ENCODE results near the gene ANAPC7.
"Not testable (repeated sequence)": the region's sequence is repeated elsewhere in the genome, so short reads cannot be mapped to it uniquely, and the experiment has no call there.

The ANAPC7 gene

GRCh38 chr12:110373962-110374611 is 29.4 kb downstream of the ANAPC7 start:
- no peak for DNase-seq

GRCh38 chr12:110373425-110373824 is 30.1 kb downstream of the ANAPC7 start:
- DNase-seq: no peak

- DNase-seq: no peak
Measured at GRCh38 chr12:110373025-110373424, 30.5 kb downstream of the ANAPC7 start.

- DNase-seq: no peak
Measured at GRCh38 chr12:110372056-110372425, 31.5 kb downstream of the ANAPC7 start.

- DNase-seq: no peak
Measured at GRCh38 chr12:110371408-110372055, 32.0 kb downstream of the ANAPC7 start.

- DNase-seq: no peak
Measured at GRCh38 chr12:110370732-110371231, 32.7 kb downstream of the ANAPC7 start.

GRCh38 chr12:110369992-110370391 is 33.5 kb downstream of the ANAPC7 start:
- DNase-seq: no peak

GRCh38 chr12:110367181-110367864 is 36.2 kb downstream of the ANAPC7 start:
- DNase-seq: no peak

- no peak for DNase-seq
Measured at GRCh38 chr12:110366321-110367142, 37.0 kb downstream of the ANAPC7 start.

GRCh38 chr12:110365489-110366320 is 37.8 kb downstream of the ANAPC7 start:
- no peak for DNase-seq

- no peak for DNase-seq
Measured at GRCh38 chr12:110361216-110361615, 42.3 kb downstream of the ANAPC7 start.

- not testable (repeated sequence) for DNase-seq
Measured at GRCh38 chr12:110358384-110359097, 45.0 kb downstream of the ANAPC7 start.

GRCh38 chr12:110355073-110355472 is 48.4 kb downstream of the ANAPC7 start:
- DNase-seq: no peak

- no peak for DNase-seq
Measured at GRCh38 chr12:110354172-110354780, 49.2 kb downstream of the ANAPC7 start.

- no peak for DNase-seq
Measured at GRCh38 chr12:110353211-110353965, 50.1 kb downstream of the ANAPC7 start.

- no peak for DNase-seq
Measured at GRCh38 chr12:110352401-110352800, 51.1 kb downstream of the ANAPC7 start.

- DNase-seq: no peak
Measured at GRCh38 chr12:110351119-110351518, 52.4 kb downstream of the ANAPC7 start.

GRCh38 chr12:110349514-110350151 is 53.9 kb downstream of the ANAPC7 start:
- DNase-seq: peak; percentile 51 to 56

GRCh38 chr12:110349096-110349495 is 54.4 kb downstream of the ANAPC7 start:
- no peak for DNase-seq

Measured in activated T-cell treated with anti-CD3 and anti-CD28 coated beads, Interleukin-2, amount 50 U/mL, for 48 hours (primary cell).